Kidney (tissue), 14 donors: Measurements from ENCODE around the gene ITGA8. TPM values are rescaled to one million over a fixed set of nuclear protein-coding genes. Genes with fewer than 3 reads are reported as not detected.

Experiments used
- DNase-seq, 5 donors: peaks; one replicate each; pipeline ENCODE4 v3.0.0-alpha.2; 2013 to 2020
- FAIRE-seq: peaks from 2 replicates; lab custom pipeline; 2012; peaks lifted over from hg19 to GRCh38; lab: Jason Lieb, UNC
- H3K27ac ChIP-seq, 2 donors: one replicate each; pipeline ENCODE4 v1.7.0; 2013; ENCODE audit warnings: low read depth in 2 of 2, low read length in 2 of 2, inconsistent platforms in 1 of 2
- H3K27me3 ChIP-seq: one replicate; pipeline ENCODE4 v1.7.1; 2013; ENCODE audit warnings: low read length, inconsistent platforms; ENCODE audit not compliant: control insufficient read depth, insufficient read depth
- H3K36me3 ChIP-seq, 3 donors: one replicate each; pipeline versions ENCODE4 v1.7.0 to v1.7.1; 2013; ENCODE audit warnings: low read length in 3 of 3, control low read depth in 1 of 3, inconsistent platforms in 1 of 3; ENCODE audit not compliant: insufficient read depth in 3 of 3, control insufficient read depth in 2 of 3
- H3K4me1 ChIP-seq, 3 donors: one replicate each; pipeline versions ENCODE4 v1.7.0 to v1.7.1; 2013; ENCODE audit warnings: low read length in 3 of 3, inconsistent platforms in 1 of 3, low read depth in 1 of 3; ENCODE audit not compliant: control insufficient read depth in 2 of 3, insufficient read depth in 2 of 3
- H3K4me3 ChIP-seq, 3 donors: one replicate each; pipeline versions ENCODE4 v1.7.0 to v1.8.1; 2013; ENCODE audit warnings: low read length in 3 of 3, control low read depth in 1 of 3, inconsistent platforms in 1 of 3
- H3K9ac ChIP-seq, 3 donors: one replicate each; pipeline versions ENCODE4 v1.7.0 to v1.7.1; 2013; ENCODE audit warnings: low read length in 3 of 3, control low read depth in 1 of 3, inconsistent platforms in 1 of 3
- H3K9me3 ChIP-seq, 3 donors: one replicate each; pipeline versions ENCODE4 v1.7.0 to v1.7.1; 2013; ENCODE audit warnings: low read length in 3 of 3, control low read depth in 1 of 3, inconsistent platforms in 1 of 3; ENCODE audit not compliant: control insufficient read depth in 2 of 3, insufficient read depth in 1 of 3
- CTCF ChIP-seq: IDR thresholded peaks from 3 replicates; pipeline ENCODE4 v1.5.1; 2012; ENCODE audit warnings: mild to moderate bottlenecking, moderate library complexity, borderline replicate concordance; ENCODE audit not compliant: insufficient read depth; ENCODE audit errors: extremely low read depth
- intact Hi-C: fragments of 100-400 bp; cut with DNase I; formaldehyde crosslinking; loops from one replicate; pipeline ENCODE4 v1.11.1; 2022
- polyA plus RNA-seq: library from polyadenylated mRNA; stranded (reverse); fragments of 350-450 nt; fragmentation: Illumina TruSeq; extraction: RNeasy Lipid Tissue Mini Kit (QIAGEN cat#74804); gene quantifications from one replicate; pipeline ENCODE4 v1.2.3, GENCODE V29; 2014; ENCODE audit warnings: low read depth, low replicate concordance; ENCODE audit not compliant: insufficient read depth
- total RNA-seq: library from RNA; stranded (reverse); fragmentation: NEBNext Ultra II Directional; extraction: Animal tissue kit (Norgen Biotek cat#: 25700); gene quantifications from one replicate; pipeline ENCODE4 v1.2.1, GENCODE V29; 2021
- donor health status: control.
- donor health status: control.
- donor health status: control.
- donor health status: control.
- donor health status: control.
- donor health status: DM: yes; HTN: yes; CAD: no.
- donor health status: Normal renal cell carcinoma (clear cell type).

ITGA8 gene
- total and polyA plus RNA-seq, 2 donors from 2014 or later = 10.8 to 22.1 TPM

- Histone ChIP-seq H3K36me3 (no peaks in the 10 kb centered on the region), H3K9me3 (no peaks in the 10 kb centered on the region), H3K27me3 (no peaks in the 10 kb centered on the region), H3K27ac (peak overlapping the region in 1 of 2 donors; percentile 10), H3K4me1 (peaks cover 0 to 4% (median 0%) of the 10 kb centered on the region in 3 donors), H3K9ac (no peak overlapping the region), H3K4me3 (no peak overlapping the region)
- DNase-seq (peak in 1 of 5 donors; percentile 30), FAIRE-seq (no peak)
- intact Hi-C loops = no loop called here
- TF ChIP-seq CTCF = no peak
Measured at GRCh38 chr10:15603446-15604011, 116.2 kb downstream of the ITGA8 start.

GRCh38 chr10:15601819-15602218 is 117.9 kb downstream of the ITGA8 start:
- Histone ChIP-seq H3K27ac (no peak overlapping the region), H3K9ac (no peak overlapping the region), H3K4me1 (peaks cover 0 to 4% (median 0%) of the 10 kb centered on the region in 3 donors), H3K36me3 (no peaks in the 10 kb centered on the region), H3K27me3 (no peaks in the 10 kb centered on the region), H3K4me3 (no peak overlapping the region), H3K9me3 (no peaks in the 10 kb centered on the region)
- intact Hi-C loops = no loop called here
- FAIRE-seq = no peak
- TF ChIP-seq CTCF = no peak
- no peak for DNase-seq

- H3K27ac ChIP-seq = no peak overlapping the region
- DNase-seq (no peak), FAIRE-seq (no peak)
- H3K4me3 ChIP-seq = no peak overlapping the region
- H3K9me3 ChIP-seq = no peaks in the 10 kb centered on the region
- no peak overlapping the region for H3K9ac ChIP-seq
- intact Hi-C loops = no loop called here
- no peaks in the 10 kb centered on the region for H3K4me1 ChIP-seq
- H3K36me3 ChIP-seq = no peaks in the 10 kb centered on the region
- no peaks in the 10 kb centered on the region for H3K27me3 ChIP-seq
- no peak for TF ChIP-seq CTCF
Measured at GRCh38 chr10:15595260-15595659, 124.5 kb downstream of the ITGA8 start.

GRCh38 chr10:15591937-15592336 is 127.8 kb downstream of the ITGA8 start:
- DNase-seq = no peak
- no peaks in the 10 kb centered on the region for H3K9me3 ChIP-seq
- intact Hi-C loops = no loop called here
- no peak overlapping the region for H3K27ac ChIP-seq
- FAIRE-seq = no peak
- H3K36me3 ChIP-seq = no peaks in the 10 kb centered on the region
- no peak overlapping the region for H3K4me3 ChIP-seq
- no peak for TF ChIP-seq CTCF
- H3K9ac ChIP-seq = no peak overlapping the region
- no peaks in the 10 kb centered on the region for H3K4me1 ChIP-seq
- no peaks in the 10 kb centered on the region for H3K27me3 ChIP-seq
